WTC11 (cell line): ENCODE results near the gene LDAF1. TPM values are rescaled to one million over a fixed set of nuclear protein-coding genes. Genes with fewer than 3 reads are reported as not detected.

Source experiments
- ATAC-seq: fragments of 200-7000 bp; cut with Tn5 transposase; 2 replicates; pipeline ENCODE4 v1.10.0; 2021; ENCODE audit warnings: mild to moderate bottlenecking, moderate library complexity
- CTCF ChIA-PET: fragments of 300-600 bp; sonication (Branson Sonifier 250); formaldehyde crosslinking; loops from one replicate; lab custom pipeline; 2021; ENCODE audit warnings: antibody characterized with exemption; lab: Charles Lee
- POLR2A ChIA-PET: fragments of 350-600 bp; sonication (Branson Sonifier 250); formaldehyde crosslinking; loops from one replicate; lab custom pipeline; 2021; ENCODE audit warnings: antibody characterized with exemption; lab: Charles Lee
- DNase-seq: peaks from one replicate; pipeline ENCODE4 v3.0.0; 2021; ENCODE audit warnings: low spot score
- H3K27ac Mint-ChIP-seq: 2 replicates; pipeline ENCODE4 v1.8.0; 2021; ENCODE audit warnings: mixed read lengths
- H3K27me3 Mint-ChIP-seq: 2 replicates; pipeline ENCODE4 v1.8.0; 2021; ENCODE audit warnings: low read depth, mild to moderate bottlenecking, moderate library complexity, mixed read lengths
- H3K36me3 Mint-ChIP-seq: 2 replicates; pipeline ENCODE4 v1.8.0; 2021; ENCODE audit warnings: mixed read lengths
- H3K4me1 Mint-ChIP-seq: 2 replicates; pipeline ENCODE4 v1.8.0; 2022; ENCODE audit warnings: mixed read lengths
- H3K4me3 Mint-ChIP-seq: 2 replicates; pipeline ENCODE4 v1.8.0; 2021; ENCODE audit warnings: mild to moderate bottlenecking, moderate library complexity, mixed read lengths
- H3K9me3 Mint-ChIP-seq: 2 replicates; pipeline ENCODE4 v1.8.0; 2021; ENCODE audit warnings: mixed read lengths
- CREM ChIP-seq: sonication (generic); formaldehyde crosslinking; IDR thresholded peaks from 2 replicates; pipeline ENCODE4 v1.8.1; 2022; ENCODE audit warnings: mild to moderate bottlenecking, missing genetic modification reagents, moderate library complexity
- ELF4 ChIP-seq: sonication (generic); formaldehyde crosslinking; IDR thresholded peaks from 2 replicates; pipeline ENCODE4 v1.8.1; 2022; ENCODE audit warnings: low read depth, mild to moderate bottlenecking, moderate library complexity, missing genetic modification reagents
- GTF2I ChIP-seq: fragments of 250-450 bp; sonication (Bioruptor Pico); conservative IDR thresholded peaks from 2 replicates; pipeline ENCODE4 v1.4.0; 2021; ENCODE audit warnings: mild to moderate bottlenecking
- HMGA2 ChIP-seq: fragments of 250-450 bp; sonication (Bioruptor Pico); IDR thresholded peaks from 2 replicates; pipeline ENCODE4 v1.4.0; 2021; ENCODE audit warnings: mild to moderate bottlenecking, moderate library complexity
- NFYB ChIP-seq: sonication (generic); formaldehyde crosslinking; conservative IDR thresholded peaks from 2 replicates; pipeline ENCODE4 v1.8.0; 2022; ENCODE audit warnings: low read depth, missing genetic modification reagents
- NR1H2 ChIP-seq: sonication (generic); formaldehyde crosslinking; IDR thresholded peaks from 2 replicates; pipeline ENCODE4 v1.9.0; 2021; ENCODE audit warnings: mild to moderate bottlenecking, moderate library complexity, missing genetic modification reagents
- PRRX2 ChIP-seq: fragments of 250-450 bp; sonication (Bioruptor Pico); IDR thresholded peaks from 2 replicates; pipeline ENCODE4 v1.8.0; 2021; ENCODE audit warnings: mild to moderate bottlenecking
- ZNF121 ChIP-seq: sonication (generic); formaldehyde crosslinking; IDR thresholded peaks from 2 replicates; pipeline ENCODE4 v1.8.0; 2023; ENCODE audit warnings: missing genetic modification reagents
- total RNA-seq: library from RNA; stranded (reverse); gene quantifications from 3 replicates; pipeline ENCODE4 v1.2.3, GENCODE V29; 2021
- TF ChIP-seq, protein P1 (sequence below): sonication (generic); formaldehyde crosslinking; conservative IDR thresholded peaks from 2 replicates; pipeline ENCODE4 v1.8.1; 2023; ENCODE audit warnings: mild to moderate bottlenecking, low read depth, missing genetic modification reagents, moderate library complexity
- TF ChIP-seq, protein P2 (sequence below): sonication (generic); formaldehyde crosslinking; IDR thresholded peaks from 2 replicates; pipeline ENCODE4 v1.8.1; 2023; ENCODE audit warnings: mild to moderate bottlenecking, missing genetic modification reagents, borderline replicate concordance
- TF ChIP-seq, protein P3 (sequence below): fragments of 250-450 bp; sonication (Bioruptor Pico); IDR thresholded peaks from 2 replicates; pipeline ENCODE4 v1.9.0; 2021; ENCODE audit warnings: mild to moderate bottlenecking, borderline replicate concordance
- TF ChIP-seq, protein P4 (sequence below): fragments of 250-450 bp; sonication (Bioruptor Pico); IDR thresholded peaks from 2 replicates; pipeline ENCODE4 v1.9.0; 2021; ENCODE audit warnings: mild to moderate bottlenecking
- TF ChIP-seq, protein P5 (sequence below): sonication (generic); formaldehyde crosslinking; IDR thresholded peaks from 2 replicates; pipeline ENCODE4 v1.8.0; 2022; ENCODE audit warnings: mild to moderate bottlenecking, missing genetic modification reagents
- TF ChIP-seq, protein P6 (sequence below): sonication (generic); formaldehyde crosslinking; IDR thresholded peaks from 2 replicates; pipeline ENCODE4 v1.8.1; 2022; ENCODE audit warnings: mild to moderate bottlenecking, missing genetic modification reagents, moderate library complexity, borderline replicate concordance
- TF ChIP-seq, protein P7 (sequence below): fragments of 250-450 bp; sonication (Bioruptor Pico); conservative IDR thresholded peaks from 2 replicates; pipeline ENCODE4 v1.9.0; 2021; ENCODE audit warnings: mild to moderate bottlenecking
- TF ChIP-seq, protein P8 (sequence below): fragments of 250-450 bp; sonication (Bioruptor Pico); IDR thresholded peaks from 2 replicates; pipeline ENCODE4 v1.9.0; 2021; ENCODE audit warnings: mild to moderate bottlenecking

LDAF1 gene
- total RNA-seq, 1 experiment from 2014 or later, result 42.8 TPM

DNA sequence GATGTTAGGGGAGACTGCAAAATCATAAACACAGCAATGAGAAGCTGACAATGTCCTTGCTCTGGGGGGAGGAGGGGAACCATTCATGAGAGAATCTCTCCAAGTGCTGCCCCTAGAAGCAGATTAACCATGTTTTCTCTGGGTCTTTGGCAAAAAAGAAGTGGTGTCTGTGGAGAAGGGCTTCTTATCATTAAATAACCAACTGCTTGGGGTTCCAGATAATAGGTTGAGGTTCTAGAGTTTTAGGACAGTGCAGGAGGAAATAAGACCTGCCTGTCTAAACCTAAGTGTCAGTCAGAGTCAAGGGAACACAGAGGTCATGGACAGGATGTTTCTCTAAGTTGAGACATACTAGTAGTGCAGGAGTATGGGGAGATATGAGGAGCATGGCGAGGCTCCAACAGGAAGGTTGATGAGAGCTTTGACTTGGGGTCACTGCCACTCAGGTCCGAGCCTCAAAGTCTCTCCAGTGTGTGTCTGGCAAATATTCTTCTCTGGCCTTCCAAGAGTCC lies 69.9 kb downstream of the LDAF1 start:
- H3K27ac Mint-ChIP-seq, result no peak overlapping the region
- no peak overlapping the region for H3K4me3 Mint-ChIP-seq
- CTCF ChIA-PET, result interaction anchor here (0.5 to 1.4 kb wide), 4 partner anchors 40 to 72 kb away, joined by 3 to 4 read pairs (median 4); no protein-coding TSS in a partner anchor
- peaks cover 25% of the 10 kb centered on the region for H3K4me1 Mint-ChIP-seq
- TF ChIP-seq, protein P1, sequence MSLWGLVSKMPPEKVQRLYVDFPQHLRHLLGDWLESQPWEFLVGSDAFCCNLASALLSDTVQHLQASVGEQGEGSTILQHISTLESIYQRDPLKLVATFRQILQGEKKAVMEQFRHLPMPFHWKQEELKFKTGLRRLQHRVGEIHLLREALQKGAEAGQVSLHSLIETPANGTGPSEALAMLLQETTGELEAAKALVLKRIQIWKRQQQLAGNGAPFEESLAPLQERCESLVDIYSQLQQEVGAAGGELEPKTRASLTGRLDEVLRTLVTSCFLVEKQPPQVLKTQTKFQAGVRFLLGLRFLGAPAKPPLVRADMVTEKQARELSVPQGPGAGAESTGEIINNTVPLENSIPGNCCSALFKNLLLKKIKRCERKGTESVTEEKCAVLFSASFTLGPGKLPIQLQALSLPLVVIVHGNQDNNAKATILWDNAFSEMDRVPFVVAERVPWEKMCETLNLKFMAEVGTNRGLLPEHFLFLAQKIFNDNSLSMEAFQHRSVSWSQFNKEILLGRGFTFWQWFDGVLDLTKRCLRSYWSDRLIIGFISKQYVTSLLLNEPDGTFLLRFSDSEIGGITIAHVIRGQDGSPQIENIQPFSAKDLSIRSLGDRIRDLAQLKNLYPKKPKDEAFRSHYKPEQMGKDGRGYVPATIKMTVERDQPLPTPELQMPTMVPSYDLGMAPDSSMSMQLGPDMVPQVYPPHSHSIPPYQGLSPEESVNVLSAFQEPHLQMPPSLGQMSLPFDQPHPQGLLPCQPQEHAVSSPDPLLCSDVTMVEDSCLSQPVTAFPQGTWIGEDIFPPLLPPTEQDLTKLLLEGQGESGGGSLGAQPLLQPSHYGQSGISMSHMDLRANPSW, result no peak
- TF ChIP-seq, protein P2, sequence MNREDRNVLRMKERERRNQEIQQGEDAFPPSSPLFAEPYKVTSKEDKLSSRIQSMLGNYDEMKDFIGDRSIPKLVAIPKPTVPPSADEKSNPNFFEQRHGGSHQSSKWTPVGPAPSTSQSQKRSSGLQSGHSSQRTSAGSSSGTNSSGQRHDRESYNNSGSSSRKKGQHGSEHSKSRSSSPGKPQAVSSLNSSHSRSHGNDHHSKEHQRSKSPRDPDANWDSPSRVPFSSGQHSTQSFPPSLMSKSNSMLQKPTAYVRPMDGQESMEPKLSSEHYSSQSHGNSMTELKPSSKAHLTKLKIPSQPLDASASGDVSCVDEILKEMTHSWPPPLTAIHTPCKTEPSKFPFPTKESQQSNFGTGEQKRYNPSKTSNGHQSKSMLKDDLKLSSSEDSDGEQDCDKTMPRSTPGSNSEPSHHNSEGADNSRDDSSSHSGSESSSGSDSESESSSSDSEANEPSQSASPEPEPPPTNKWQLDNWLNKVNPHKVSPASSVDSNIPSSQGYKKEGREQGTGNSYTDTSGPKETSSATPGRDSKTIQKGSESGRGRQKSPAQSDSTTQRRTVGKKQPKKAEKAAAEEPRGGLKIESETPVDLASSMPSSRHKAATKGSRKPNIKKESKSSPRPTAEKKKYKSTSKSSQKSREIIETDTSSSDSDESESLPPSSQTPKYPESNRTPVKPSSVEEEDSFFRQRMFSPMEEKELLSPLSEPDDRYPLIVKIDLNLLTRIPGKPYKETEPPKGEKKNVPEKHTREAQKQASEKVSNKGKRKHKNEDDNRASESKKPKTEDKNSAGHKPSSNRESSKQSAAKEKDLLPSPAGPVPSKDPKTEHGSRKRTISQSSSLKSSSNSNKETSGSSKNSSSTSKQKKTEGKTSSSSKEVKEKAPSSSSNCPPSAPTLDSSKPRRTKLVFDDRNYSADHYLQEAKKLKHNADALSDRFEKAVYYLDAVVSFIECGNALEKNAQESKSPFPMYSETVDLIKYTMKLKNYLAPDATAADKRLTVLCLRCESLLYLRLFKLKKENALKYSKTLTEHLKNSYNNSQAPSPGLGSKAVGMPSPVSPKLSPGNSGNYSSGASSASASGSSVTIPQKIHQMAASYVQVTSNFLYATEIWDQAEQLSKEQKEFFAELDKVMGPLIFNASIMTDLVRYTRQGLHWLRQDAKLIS (CRISPR knock-in tag), result no peak
- TF ChIP-seq, protein P3, sequence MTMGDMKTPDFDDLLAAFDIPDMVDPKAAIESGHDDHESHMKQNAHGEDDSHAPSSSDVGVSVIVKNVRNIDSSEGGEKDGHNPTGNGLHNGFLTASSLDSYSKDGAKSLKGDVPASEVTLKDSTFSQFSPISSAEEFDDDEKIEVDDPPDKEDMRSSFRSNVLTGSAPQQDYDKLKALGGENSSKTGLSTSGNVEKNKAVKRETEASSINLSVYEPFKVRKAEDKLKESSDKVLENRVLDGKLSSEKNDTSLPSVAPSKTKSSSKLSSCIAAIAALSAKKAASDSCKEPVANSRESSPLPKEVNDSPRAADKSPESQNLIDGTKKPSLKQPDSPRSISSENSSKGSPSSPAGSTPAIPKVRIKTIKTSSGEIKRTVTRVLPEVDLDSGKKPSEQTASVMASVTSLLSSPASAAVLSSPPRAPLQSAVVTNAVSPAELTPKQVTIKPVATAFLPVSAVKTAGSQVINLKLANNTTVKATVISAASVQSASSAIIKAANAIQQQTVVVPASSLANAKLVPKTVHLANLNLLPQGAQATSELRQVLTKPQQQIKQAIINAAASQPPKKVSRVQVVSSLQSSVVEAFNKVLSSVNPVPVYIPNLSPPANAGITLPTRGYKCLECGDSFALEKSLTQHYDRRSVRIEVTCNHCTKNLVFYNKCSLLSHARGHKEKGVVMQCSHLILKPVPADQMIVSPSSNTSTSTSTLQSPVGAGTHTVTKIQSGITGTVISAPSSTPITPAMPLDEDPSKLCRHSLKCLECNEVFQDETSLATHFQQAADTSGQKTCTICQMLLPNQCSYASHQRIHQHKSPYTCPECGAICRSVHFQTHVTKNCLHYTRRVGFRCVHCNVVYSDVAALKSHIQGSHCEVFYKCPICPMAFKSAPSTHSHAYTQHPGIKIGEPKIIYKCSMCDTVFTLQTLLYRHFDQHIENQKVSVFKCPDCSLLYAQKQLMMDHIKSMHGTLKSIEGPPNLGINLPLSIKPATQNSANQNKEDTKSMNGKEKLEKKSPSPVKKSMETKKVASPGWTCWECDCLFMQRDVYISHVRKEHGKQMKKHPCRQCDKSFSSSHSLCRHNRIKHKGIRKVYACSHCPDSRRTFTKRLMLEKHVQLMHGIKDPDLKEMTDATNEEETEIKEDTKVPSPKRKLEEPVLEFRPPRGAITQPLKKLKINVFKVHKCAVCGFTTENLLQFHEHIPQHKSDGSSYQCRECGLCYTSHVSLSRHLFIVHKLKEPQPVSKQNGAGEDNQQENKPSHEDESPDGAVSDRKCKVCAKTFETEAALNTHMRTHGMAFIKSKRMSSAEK (CRISPR knock-in tag), result no peak
- TF ChIP-seq, protein P4, sequence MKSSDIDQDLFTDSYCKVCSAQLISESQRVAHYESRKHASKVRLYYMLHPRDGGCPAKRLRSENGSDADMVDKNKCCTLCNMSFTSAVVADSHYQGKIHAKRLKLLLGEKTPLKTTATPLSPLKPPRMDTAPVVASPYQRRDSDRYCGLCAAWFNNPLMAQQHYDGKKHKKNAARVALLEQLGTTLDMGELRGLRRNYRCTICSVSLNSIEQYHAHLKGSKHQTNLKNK (CRISPR knock-in tag), result no peak
- TF ChIP-seq NFYB, result no peak
- TF ChIP-seq, protein P5, sequence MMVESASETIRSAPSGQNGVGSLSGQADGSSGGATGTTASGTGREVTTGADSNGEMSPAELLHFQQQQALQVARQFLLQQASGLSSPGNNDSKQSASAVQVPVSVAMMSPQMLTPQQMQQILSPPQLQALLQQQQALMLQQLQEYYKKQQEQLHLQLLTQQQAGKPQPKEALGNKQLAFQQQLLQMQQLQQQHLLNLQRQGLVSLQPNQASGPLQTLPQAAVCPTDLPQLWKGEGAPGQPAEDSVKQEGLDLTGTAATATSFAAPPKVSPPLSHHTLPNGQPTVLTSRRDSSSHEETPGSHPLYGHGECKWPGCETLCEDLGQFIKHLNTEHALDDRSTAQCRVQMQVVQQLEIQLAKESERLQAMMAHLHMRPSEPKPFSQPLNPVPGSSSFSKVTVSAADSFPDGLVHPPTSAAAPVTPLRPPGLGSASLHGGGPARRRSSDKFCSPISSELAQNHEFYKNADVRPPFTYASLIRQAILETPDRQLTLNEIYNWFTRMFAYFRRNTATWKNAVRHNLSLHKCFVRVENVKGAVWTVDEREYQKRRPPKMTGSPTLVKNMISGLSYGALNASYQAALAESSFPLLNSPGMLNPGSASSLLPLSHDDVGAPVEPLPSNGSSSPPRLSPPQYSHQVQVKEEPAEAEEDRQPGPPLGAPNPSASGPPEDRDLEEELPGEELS, result no peak
- no peak for TF ChIP-seq HMGA2 (CRISPR knock-in tag)
- TF ChIP-seq, protein P6, sequence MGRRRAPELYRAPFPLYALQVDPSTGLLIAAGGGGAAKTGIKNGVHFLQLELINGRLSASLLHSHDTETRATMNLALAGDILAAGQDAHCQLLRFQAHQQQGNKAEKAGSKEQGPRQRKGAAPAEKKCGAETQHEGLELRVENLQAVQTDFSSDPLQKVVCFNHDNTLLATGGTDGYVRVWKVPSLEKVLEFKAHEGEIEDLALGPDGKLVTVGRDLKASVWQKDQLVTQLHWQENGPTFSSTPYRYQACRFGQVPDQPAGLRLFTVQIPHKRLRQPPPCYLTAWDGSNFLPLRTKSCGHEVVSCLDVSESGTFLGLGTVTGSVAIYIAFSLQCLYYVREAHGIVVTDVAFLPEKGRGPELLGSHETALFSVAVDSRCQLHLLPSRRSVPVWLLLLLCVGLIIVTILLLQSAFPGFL (CRISPR knock-in tag), result no peak
- TF ChIP-seq, protein P7, sequence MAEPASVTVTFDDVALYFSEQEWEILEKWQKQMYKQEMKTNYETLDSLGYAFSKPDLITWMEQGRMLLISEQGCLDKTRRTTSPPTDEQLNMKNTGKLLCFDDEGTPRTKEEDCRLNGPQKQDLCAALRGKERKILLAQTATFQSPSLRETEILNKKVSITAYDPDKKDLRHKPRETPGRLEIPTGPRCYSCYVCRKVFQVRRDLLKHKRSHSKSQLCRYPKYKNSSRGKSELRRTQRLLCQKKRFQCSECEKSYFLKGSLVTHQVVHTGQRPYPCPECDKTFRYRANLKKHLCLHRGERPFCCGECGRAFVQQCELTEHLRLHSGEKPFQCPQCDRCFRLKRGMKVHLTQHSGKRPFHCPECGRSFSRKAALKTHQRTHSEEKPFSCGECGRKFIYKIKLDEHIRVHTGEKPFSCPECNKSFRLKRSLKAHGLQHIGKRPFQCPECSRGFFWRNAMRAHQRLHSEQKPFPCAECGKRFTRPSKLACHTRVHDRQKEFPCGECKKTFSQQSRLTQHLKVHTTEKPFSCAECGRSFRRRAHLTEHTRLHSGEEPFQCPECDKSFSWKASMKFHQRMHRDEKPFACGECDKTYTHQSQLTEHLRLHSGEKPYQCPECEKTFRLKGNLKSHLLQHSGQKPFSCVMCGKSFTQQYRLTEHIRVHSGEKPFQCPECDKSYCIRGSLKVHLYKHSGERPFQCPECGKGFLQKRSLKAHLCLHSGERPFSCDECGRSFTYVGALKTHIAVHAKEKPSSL (CRISPR knock-in tag), result no peak
- TF ChIP-seq GTF2I (CRISPR knock-in tag), result no peak
- TF ChIP-seq NR1H2 (CRISPR knock-in tag), result no peak
- TF ChIP-seq CREM (CRISPR knock-in tag), result no peak
- no peak for TF ChIP-seq ZNF121 (CRISPR knock-in tag)
- no peak for TF ChIP-seq ELF4 (CRISPR knock-in tag)
- TF ChIP-seq, protein P8, sequence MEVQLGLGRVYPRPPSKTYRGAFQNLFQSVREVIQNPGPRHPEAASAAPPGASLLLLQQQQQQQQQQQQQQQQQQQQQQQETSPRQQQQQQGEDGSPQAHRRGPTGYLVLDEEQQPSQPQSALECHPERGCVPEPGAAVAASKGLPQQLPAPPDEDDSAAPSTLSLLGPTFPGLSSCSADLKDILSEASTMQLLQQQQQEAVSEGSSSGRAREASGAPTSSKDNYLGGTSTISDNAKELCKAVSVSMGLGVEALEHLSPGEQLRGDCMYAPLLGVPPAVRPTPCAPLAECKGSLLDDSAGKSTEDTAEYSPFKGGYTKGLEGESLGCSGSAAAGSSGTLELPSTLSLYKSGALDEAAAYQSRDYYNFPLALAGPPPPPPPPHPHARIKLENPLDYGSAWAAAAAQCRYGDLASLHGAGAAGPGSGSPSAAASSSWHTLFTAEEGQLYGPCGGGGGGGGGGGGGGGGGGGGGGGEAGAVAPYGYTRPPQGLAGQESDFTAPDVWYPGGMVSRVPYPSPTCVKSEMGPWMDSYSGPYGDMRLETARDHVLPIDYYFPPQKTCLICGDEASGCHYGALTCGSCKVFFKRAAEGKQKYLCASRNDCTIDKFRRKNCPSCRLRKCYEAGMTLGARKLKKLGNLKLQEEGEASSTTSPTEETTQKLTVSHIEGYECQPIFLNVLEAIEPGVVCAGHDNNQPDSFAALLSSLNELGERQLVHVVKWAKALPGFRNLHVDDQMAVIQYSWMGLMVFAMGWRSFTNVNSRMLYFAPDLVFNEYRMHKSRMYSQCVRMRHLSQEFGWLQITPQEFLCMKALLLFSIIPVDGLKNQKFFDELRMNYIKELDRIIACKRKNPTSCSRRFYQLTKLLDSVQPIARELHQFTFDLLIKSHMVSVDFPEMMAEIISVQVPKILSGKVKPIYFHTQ (CRISPR knock-in tag), result no peak
- TF ChIP-seq PRRX2 (CRISPR knock-in tag), result no peak
- ATAC-seq (no peak), DNase-seq (no peak)
- no peaks in the 10 kb centered on the region for H3K9me3 Mint-ChIP-seq
- POLR2A ChIA-PET, result interaction anchor here (0.6 kb wide), 1 partner anchor 326 kb away, joined by 5 read pairs; no protein-coding TSS in a partner anchor
- H3K27me3 Mint-ChIP-seq, result peaks cover 10% of the 10 kb centered on the region
- H3K36me3 Mint-ChIP-seq, result no peaks in the 10 kb centered on the region; the same call in 1 of the 2 replicates
